Fibroblast of skin of scalp (primary cell): Measurements from ENCODE around the gene CACNB1. TPM values are rescaled to one million over a fixed set of nuclear protein-coding genes. Genes with fewer than 3 reads are reported as not detected.

Experiments used
- DNase-seq: peaks from one replicate; pipeline ENCODE4 v3.0.0-alpha.2; 2013
- polyA plus RNA-seq, 2 experiments: library from polyadenylated mRNA; unstranded; fragments of 120-200 nt; gene quantifications; one replicate each; pipeline ENCODE4 v1.2.1, GENCODE V29; 2013; ENCODE audit not compliant: insufficient read length in 2 of 2

The CACNB1 gene
- 13.2 TPM for polyA plus RNA-seq (2013, experiment 1 of 2; ENCODE audit: insufficient read length)
- polyA plus RNA-seq (2013, experiment 2 of 2; ENCODE audit: insufficient read length) = 17.6 TPM

DNA sequence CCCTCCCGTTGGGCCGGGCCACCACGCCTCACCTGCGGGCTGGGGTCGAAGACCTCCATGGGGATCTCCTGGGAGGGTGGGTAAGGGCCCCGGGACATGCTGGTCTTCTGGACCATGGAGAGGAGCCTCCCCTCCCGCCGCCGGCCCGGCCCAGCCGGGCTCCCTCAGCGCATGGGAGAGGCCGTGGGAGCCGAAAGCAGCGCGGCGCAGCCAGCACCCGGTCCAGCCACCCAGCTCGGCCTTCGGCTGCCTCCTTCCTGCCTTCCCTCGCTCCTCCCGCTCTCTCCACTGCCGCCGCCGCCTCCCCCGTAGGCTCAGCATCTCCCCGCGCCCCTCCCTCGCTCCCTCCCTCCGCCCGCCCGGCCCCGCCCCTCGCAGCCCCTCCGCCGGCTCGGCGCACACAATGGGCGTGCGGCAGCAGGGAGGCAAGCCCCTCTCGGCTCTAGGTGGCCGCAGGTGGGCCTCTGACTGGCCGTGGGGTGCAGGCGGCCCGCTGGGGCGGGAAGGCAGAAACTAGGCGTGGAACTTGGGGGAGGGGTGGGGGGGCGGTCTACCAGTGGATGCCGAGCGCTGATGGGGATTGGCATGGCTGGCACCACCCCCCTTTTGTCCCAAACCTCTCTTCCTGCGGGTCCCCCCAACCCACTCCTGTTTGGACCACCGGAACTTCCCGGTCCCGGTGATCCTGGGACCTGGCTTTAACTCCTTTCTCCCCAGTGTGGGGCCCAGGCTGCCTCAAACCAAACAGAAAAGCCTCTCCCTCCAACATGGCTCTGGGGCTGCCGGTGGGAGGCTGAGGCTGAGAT is at the start of gene CACNB1:
TSS of gene CACNB1 (minus strand) at position 290 of the 806 bp plus-strand sequence. CDS start at position 116, 174 bp downstream.
- peak; percentile 83 for DNase-seq

DNA sequence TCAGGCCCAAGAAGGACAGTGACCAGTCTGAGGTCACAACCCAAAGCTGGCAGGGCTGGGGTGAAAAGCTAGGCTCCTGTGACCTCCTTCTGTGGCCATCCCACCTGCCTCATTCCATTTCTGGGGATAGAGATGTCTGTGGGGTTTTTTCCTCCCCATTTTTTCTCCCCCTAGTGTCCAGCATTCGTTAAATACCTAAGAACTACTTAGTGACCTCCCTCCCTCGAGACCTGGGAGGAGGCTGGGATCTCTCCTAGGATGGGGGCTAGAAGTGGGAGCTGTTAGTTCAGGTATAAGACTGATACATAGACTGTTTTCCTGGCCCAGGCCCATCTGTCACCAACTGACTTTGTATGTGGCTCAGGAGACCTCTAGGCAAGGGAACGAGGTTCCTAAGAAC is 48.8 kb upstream of the CACNB1 start:
- DNase-seq = no peak

DNA sequence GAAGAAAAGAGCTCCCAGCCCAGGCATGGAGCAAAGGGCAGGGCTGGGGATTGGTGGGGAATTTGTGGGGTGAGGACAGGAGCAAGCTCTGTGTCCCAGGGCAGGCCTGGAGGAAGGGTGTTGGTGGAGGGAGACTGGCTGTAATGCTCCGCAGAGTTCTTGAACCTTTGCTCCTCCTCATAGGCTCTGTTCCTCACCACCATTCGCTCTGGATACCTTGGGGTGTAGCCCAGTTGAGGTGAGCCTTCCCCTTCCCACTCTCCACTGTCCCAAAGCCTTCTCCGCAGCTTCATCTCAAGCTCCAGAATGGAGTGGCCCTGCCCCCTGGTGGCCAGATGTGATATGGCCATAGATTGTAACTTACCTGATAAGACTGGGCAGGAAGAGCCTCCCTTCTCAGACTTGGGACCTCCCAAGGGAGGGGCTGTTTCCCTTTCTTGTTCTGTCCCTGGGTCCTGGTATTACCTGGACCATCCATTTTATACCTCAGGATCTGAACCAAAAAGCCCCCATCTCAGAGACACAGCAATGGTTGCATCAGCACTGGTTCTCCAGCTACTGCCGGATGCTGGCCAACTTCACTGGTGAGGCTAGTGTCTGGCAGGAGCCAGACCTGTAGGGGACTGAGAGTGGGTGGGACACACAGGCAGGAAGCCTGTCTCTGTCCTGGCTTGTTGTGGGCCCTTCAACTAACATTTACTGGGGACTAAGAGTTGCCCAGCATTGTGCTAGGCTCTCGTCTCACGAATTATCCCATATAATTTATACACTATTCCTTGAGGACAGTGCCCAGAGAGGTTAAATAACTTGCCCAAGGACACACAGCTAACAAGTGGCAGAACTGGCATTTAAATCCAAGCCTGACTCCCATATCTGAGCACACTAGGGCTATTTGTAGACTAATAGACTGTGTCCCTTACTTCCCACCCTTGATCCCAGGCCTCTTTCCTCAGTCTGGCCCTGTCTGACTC is 47.4 kb upstream of the CACNB1 start:
- DNase-seq = peak; percentile 80

DNA sequence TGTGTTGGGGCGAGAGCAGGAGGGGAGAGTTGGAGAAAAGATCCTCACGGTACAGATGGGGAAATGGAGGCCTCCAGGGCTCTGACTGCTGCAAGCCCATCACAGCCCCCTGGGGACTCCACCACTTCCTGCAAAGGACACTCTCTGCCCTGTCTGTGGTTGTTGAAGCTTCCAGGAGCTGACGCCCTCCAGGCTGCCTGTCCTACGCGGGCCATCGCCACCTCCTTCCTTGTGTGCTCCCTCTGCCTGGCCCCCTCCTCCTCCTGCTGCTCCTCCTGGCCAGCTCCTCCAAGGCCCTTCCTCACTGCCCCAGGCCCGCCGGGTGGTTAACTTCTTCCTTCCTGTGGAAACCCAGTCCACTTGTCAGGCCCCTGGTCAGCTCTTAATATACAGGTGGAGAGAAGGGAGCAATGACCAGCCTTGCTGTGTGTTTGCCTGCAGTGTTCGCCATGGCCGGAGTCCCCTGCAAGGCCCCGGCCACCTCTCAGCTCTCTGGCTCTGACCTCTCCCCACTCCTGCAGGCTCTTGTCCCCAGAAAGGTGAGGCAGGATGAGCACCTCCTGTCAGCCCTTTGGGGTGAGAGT is 46.6 kb upstream of the CACNB1 start:
- DNase-seq = peak; percentile 47

DNA sequence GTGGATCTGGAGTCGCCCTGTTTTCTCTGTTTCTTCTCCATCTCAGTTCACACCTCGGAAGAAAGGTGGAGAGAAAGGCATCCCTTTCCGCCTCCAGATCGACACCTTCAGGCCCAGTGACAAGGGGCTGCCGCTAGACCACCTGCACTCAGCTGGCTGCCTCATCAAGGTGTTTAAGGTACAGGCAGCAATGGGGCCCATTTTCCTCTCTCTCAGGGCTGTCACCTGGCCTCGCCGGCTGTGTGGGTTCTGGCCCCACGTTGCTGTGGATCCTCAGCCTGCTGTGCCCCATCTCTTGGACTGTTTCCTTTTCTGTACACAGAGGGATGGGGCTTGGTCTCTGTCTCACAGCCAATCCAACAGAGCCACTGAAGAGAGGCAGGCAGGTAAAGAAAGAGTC is 45.7 kb upstream of the CACNB1 start:
- DNase-seq = no peak

DNA sequence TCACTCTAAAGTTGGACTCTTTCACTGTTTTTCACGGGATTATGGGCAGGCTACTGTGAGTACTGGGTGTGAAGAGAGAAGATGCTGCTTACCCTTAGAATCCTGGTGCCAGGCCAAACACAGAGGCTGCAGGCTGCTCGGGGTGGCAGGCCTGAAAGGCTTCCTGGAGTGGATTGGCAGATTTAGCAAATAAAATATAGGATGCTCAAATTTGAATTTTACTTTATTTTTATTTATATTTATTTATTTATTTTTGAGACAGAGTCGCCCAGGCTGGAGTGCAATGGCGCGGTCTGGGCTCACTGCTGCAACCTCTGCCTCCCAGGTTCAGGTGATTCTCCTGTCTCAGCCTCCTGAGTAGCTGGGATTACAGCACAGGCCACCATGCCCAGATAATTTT is 43.2 kb upstream of the CACNB1 start:
- no peak for DNase-seq

DNA sequence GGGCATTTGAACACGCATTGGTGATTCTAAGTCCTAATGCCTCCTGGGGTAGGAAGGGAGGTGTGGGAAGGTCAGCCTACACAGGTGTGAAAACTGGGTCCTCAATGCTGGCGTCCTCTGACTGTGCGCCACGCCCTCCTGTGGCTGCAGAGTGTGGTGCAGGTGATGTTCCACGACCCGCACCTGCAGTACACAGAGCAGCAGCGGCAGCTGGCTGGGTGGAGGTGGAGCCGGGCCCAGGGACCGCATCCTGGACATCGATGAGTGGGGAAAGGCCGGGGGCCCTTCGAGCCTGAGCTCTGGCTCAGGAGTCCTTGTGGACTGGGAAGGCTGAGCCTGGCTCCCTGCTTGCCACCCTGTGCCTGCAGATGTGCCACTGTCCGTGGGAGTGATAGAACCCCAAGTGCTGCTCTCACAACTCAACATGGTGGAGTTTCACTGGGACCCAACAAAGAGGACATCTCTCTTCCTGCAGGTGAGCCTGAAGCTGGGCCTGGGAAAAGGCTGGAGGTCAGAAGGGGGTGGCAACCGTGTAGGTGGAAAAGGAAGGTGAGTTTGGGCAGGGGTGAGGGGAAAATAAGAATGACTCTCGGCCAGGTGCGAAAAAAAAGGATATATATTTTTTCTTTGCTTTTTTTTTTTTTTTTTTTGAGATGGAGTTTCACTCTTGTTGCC is 42.3 kb upstream of the CACNB1 start:
- no peak for DNase-seq

DNA sequence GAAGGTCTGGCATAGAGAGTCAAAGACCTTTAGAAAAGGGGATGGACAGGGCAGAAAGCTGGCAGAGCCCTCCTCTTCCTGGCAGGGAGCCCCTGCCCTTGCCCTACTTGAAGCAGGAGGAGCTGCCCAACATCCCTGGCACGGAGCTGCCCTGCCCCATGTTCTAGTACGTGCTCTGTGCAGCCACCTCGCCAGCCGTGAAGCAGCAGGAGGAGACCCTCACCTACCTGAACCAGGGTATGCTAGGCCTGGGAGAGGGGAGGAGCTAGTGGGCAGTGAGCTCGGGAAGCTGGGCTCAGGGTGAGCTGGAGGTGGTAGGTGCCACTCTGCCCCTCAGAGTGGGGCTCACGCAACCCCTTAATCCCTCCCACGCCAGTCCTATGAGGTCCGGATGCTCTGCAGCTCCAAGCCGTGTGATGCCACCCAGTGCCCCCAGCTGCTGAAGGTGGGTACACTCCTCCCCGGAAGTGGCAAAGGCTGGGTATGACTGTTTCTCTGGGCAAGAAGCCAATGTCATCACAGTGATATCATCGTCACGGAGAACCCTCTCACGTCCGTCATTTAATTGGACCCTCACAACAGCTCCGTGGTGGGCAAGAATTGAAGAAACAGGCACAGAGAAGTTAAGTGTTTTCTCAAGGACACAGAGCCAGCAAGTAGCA is 41.0 kb upstream of the CACNB1 start:
- DNase-seq = peak; percentile 29

DNA sequence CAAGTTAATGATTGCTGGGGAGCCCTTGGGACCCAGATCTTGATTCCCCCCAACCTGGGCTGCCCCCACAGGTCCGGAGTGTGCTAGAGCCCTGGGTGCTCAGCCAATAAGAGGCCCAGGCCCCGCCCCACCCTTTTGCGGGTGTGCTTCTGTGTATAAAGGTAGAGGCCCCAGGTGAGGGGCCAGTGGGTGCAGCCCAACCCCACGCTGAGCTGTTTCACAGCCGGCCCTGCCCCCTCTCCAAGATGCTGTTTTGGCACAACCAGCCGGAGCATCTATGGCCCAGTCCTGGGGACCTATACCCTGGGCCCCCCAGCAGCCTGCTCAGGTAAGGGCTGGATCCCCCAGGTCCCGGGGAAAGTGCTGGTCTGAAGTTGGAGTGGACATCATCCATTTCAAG is 40.1 kb upstream of the CACNB1 start:
- no peak for DNase-seq

DNA sequence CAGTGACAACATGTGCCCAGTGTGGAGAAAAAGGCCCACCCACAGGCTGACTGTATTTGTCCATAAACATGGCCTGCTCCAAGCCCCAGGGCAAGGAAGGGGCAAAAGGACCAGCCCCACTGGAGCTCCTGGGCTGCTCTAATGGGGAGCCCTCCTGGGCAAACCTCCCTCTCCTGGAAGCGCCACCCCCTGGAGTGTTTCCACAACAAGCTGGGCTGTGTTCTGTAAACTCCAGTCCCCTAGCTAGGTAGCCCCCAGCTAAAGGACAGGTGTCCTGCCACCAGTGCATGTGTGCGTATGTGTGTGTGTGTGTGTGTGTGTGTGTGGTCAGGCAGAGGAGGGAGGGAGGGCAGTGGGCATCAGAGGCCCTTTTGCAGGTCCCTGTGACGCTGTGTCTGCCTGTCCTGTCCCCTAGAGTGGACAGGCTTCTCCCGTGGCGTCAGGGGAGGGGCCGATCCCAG is 39.5 kb upstream of the CACNB1 start:
- DNase-seq = no peak

DNA sequence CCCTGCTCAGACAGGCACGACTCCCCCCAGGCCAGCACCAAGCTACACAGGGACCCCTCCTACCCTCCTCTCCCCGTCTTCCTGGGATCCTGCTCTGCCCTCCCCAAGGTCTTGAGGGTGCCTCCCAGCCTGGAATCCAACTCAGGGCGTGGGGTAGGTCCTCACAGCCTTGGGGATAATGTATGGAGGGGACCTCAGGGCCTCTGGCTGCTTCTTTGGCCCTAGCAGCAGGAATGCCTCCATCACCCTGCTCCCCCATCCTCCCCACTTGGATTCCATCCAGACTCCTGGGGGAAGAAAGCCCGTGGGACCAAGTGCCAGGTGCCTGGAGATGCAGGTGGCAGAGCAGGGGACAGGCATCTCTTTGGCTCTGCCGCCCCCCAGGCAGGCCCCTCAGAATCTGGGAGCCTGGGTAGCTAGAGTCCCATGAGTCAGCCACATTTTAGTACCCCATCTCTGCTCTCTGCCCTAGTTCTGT is 39.0 kb upstream of the CACNB1 start:
- DNase-seq = no peak

DNA sequence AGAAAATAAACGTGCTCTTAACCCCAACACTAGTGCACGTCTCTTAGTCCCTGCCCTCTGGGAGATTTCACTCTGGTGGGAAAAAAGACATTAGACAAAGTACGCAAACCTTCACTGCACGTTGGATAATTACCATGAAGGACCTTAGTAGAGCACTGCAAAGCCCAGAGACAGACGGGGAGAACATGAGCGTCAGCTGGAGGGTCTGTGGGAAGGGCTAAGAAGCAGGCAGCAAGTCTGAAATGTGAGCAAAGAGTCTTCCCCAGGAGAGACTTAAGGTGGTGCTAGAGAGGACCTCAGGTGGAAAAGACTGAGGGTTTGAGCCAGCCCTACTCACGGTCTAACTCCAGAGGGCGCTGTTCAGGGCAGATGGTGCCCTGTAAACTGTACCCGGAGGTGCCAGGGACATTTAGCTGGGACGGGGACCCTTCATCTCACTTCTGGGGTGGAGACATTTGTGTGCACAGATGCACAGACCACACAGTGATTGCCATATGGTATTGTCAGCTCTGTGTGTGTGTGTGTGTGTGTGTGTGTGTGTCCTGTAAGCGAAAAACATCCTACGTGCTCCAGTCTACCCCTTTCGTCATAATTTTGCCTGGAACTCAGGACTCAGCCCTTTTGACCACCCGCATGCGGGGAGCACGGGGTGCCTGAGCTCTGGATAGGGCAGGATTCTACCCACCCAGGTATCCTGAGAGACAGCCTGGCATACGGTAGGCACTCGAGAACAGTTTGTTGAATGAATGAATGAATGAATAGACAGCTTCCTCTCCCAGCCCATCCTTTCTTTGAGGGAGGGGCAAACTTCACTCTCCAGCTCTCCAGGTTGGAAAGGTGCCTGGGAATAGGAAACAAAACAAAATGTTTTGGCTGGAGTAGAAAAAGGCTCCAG is 38.3 kb upstream of the CACNB1 start:
- peak; percentile 54 for DNase-seq

DNA sequence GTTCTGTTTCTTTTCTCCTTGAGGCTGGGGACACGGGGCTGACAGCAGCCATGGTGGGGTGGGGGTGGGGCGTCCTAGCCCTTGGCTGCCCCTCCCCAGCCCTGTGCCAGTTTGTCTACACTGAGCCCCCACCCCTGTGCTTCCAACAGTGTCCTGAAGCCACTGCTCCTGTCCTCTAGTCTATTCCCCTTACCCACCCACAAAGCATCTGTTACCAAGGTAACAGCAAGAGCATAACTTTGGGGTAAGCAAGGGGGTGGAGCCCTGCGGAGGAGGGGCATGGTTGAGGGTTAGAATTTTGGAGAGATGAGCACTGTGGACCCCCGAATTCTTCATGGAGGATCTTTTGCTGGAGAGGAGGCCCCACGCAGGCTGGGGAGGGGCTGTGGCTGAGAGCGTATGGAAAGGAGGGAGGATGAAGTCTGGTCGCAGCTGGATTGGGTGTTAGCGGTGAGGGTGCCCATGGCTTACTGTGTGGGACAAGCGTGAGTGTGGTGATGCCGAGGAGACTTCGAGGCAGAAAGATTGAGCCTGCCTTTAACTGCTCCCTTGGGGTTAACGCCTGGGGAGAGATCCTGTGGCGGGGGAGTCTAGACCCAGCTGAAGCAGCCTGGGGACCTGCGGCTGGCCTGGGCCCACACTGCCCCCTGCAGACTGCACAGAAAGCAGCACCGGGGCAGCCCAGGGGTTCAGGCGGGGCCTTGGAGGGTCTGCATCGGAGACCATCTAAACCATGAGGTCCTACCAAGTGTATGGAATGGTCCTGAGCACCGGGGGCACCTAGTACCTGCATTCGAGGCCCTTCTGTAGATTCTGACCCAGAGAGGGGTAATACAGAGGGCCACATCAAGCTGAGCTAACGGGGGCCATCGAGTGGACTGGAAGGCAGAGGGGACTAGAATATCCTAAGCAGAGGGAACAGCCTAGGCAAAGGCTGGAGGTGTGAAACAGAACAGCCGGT is 34.4 kb upstream of the CACNB1 start:
- DNase-seq = peak; percentile 65

DNA sequence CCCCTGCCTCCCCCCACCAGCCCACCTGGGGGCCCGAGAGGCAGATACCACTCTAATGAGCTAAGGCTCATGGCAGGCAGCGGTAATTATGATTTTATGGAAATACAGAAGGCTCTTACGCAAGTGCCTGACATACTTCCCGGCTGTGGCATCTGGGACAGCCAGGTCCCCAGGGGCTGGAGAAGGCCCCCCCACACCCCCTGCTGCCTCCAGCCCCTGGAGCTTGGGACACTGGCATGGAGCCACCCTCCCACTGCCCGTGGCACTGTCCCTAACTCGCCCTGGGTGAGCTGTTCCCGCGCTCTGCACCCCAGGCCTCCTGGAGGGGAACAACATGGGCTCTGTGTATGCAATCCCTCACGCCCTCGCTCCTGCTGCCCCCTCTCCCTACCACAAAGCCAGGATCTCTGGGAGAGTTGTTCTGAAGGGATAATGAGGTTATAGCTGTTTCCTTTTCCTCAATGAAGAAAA is 33.7 kb upstream of the CACNB1 start:
- peak; percentile 40 for DNase-seq

DNA sequence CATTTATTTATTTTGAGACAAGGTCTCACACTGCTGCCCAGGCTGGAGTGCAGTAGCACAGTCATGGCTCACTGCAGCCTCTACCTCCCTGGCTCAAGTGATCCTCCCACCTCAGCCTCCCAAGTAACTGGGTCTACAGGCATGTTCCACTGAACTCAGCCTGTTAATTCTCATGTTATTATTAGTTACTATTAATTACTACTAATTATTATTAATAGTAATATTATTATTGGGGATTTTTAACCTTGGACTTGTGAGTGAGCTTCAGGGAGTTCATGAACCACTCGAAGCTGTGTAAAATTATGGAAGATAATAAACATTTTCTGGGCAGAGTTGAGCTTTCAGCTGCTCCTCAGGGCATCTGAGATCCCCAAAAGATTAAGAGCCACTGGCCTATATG is 32.9 kb upstream of the CACNB1 start:
- DNase-seq = no peak

DNA sequence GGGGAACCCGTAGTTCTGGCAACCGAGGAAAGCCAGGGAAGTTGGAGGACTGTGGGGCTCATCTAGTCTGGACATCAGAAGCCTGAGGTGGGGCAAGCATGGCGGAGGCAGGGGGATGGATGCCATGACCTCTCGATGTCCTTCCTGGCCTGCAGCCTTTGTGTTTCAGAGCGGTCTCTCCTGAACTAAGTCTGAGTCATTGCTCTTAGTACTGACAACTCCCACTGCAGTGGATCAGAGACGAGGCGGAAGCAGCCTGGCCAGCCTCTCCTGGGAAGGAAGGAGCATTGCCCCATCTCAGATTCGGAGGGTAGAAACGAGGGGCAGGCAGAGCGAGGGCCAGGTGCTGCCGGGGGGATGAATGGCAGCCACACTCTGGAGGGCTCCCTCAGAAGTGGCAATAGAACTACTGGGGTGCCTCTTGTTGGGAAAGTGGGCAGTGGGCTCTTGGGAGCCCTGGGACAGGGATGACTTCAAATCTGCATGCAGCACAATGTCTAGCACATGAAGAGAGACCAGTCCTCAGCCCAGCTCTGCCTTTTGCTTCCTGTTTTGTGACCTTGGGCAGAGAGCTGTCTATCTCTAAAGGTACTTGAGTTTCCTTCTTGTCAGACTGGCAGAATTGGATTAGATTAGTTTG is 31.9 kb upstream of the CACNB1 start:
- peak; percentile 44 for DNase-seq

DNA sequence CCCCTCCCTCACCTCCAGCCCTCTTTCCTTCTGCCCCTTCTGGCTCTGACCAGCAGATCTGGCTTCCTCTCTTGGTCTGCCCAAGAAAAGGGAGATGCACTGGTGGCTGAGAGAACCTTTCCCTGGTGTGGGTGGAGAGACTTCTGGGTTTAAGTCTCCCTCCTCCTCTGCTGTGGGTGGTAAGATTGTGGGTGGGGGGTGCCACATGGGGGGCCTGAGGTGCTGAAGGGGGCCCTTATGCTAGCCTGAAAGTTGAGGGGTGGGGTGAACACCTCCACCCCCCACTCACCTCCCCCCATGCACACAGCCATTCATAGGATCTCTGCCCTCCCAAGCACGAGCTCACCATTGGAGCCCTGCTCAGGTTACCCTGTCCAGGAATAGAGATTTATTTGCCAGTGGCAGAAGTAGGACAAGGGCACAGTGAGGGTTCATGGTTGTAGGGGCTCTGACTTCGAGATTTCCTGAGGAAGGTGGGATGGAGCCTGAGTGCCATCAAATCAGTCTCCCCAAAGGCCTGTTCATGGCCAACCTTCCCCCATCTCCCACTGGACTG is 30.0 kb upstream of the CACNB1 start:
- no peak for DNase-seq
